ENCODE data around the gene GPN1.
"Not testable (repeated sequence)": the region's sequence is repeated elsewhere in the genome, so short reads cannot be mapped to it uniquely, and the experiment has no call there.

The GPN1 gene

GRCh38 chr2:27672723-27673486, 44.1 kb downstream of the GPN1 start:
- DNase-seq = no peak

DNA sequence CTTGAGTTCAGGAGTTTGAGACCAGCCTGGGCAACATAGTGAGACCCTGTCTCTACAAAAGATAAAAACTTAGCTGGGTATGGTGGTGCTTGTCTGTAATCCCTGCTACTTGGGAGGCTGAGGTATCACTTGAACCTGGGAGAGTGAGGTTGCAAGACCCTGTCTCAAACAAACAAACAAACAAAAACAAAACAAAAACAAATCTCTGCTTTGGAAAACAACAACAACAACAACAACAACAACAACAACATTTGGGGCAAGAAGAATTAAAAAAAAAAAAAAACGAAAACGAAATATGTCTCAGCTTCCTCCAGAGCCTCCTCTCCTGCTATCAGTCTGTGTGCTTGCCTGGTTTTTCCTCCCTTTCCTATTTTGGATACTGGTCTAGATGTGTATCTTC, 51.7 kb downstream of the GPN1 start:
- DNase-seq = no peak

DNA sequence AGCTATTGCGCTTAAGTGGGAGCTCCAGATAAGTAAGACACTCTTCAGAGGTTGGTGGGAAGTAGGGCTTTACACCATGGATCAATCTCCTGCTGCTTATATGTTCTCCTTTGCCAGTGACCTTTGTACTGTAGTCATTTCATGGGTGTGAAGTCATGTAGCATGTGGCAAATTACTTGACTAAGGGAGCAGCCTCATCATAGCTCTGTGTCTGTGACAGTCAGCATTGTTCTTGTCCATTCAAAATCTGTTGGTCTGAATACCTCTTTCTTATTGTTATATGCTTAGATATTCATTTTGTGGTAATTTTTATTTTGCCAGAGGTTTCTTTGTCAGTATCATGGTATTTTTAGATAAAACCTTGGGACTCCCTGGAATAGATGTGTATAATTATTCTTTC, 53.0 kb downstream of the GPN1 start:
- DNase-seq = no peak

GRCh38 chr2:27682334-27682771, 53.5 kb downstream of the GPN1 start:
- DNase-seq = not testable (repeated sequence)

GRCh38 chr2:27683390-27684071, 54.7 kb downstream of the GPN1 start:
- DNase-seq = peak; percentile 79

- DNase-seq = not testable (repeated sequence)
Observed at GRCh38 chr2:27685006-27685405, 56.2 kb downstream of the GPN1 start.

DNA sequence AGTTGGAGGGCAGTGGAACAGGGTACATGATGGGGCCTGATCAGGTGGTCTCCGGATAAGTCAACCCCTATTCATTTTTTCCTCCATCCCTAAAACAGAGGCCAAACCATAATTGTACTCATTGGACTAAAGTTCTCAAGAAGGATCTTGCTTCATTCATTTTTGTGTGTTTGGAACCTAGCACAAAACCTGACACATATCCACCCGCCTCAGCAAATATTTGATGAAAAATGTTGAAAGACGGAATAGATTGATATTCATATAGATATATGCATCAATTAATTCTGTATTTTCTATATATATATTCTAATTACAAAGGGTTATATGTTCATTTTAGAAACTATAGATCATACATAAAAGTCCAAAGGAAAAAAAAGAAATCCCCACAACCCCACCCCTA, 56.7 kb downstream of the GPN1 start:
- DNase-seq = no peak

DNA sequence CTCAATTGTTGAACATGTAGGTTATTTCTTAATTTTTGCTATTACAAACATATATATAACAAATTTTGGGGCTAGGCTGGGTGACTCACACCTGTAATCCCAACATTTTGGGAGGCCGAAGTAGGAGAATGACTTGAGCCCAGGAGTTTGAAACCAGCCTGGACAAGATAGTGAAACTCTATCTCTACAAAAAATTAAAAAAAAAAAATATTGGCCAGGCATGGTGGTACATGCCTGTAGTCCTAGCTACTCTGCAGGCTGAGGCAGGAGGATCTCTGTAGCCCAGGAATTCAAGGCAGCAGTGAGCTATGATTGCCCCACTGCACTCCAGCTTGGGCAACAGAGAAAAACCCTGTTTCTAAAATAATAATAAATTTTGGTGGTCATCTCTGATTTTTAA, 58.4 kb downstream of the GPN1 start:
- no peak for DNase-seq

DNA sequence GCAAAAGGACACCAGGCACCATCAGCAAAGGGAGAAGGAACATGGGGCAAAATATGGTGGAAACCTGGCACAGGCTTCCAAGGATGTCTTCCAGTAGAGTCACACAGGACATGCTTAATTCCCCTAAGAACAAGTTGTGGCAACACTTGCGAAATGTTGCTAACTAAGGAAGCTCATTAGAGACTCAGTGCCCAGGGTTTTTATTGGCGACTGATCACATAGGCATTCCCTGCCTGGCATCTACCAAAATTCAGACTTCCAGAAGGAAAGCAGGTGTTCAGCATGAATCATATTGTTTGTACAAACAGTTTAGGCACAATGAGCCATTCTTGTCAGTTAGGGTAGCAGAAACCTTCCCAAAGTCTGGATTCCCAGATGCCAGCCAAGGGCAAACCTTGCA, 60.6 kb downstream of the GPN1 start:
- DNase-seq = no peak

DNA sequence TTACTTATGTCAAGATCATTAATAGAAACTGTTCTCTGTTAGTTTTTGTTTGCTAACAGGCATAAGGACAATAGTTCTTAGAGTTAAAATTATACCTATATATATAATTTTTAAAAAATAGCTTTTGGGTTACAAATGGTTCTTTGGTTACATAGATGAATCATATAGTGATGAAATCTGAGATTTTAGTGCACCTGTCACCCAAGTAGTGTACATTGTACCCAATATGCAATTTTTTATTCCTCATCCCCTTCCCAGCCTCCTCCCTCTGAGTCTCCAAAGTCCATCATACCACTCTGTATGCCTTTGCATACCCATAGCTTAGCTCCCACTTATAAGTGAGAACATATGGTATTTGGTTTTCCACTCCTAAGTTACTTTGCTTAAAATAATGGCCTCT, 61.2 kb downstream of the GPN1 start:
- no peak for DNase-seq

DNA sequence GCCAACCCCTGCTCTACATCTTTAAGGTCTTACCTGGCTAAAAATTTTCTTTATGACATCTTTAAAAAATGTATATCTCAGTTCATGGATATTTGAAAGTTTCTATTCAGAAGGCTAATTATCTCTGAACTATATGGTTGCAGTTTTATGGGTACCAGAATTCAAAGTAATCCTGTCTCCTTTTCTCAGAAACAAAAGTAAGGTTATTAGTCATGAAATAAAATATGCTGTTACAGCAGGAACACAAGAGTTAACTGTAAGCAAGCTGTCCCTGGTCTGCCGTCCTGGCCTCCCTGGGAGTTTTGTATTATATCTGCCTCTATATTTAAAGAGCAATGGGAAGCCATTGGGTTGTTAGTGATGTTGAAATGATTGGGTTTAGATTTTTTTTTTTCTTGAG, 68.8 kb downstream of the GPN1 start:
- DNase-seq = no peak

Data from activated CD4-positive, CD25-positive, alpha-beta regulatory T cell treated with anti-CD3 and anti-CD28 coated beads, Interleukin-2, amount 50 U/mL, for 72 hours (primary cell).